H1 (cell line): ENCODE data around the gene TLK2.
"Not testable (repeated sequence)": the region's sequence is repeated elsewhere in the genome, so short reads cannot be mapped to it uniquely, and the experiment has no call there.

Experiments used
- CHD2 ChIP-seq: IDR thresholded peaks from 2 replicates; pipeline ENCODE4 v1.6.1; 2012; ENCODE audit warnings: low read length, improper control_type of control experiment
- EP300 ChIP-seq, 2 experiments: IDR thresholded peaks; 1 replicate in 1 of 2; 2 replicates in 1 of 2; pipeline ENCODE4 v1.6.1; 2011 to 2012; ENCODE audit warnings: low read depth in 2 of 2, low read length in 2 of 2, mild to moderate bottlenecking in 2 of 2, borderline replicate concordance in 1 of 2, inconsistent platforms in 1 of 2, moderate library complexity in 1 of 2
- FOSL1 ChIP-seq: IDR thresholded peaks from 2 replicates; pipeline ENCODE4 v1.6.1; 2011; ENCODE audit warnings: mild to moderate bottlenecking, low read depth, low read length, moderate library complexity; ENCODE audit not compliant: insufficient read depth
- GABPA ChIP-seq: IDR thresholded peaks from 2 replicates; pipeline ENCODE4 v1.6.1; 2011; ENCODE audit warnings: mild to moderate bottlenecking, low read length, moderate library complexity, borderline replicate concordance; ENCODE audit not compliant: insufficient read depth
- RFX5 ChIP-seq: IDR thresholded peaks from 2 replicates; pipeline ENCODE4 v1.6.1; 2011; ENCODE audit warnings: low read depth, low read length, improper control_type of control experiment, borderline replicate concordance
- SP1 ChIP-seq: IDR thresholded peaks from 2 replicates; pipeline ENCODE4 v1.6.1; 2011; ENCODE audit warnings: low read depth, low read length
- TAF1 ChIP-seq: IDR thresholded peaks from 2 replicates; pipeline ENCODE4 v1.6.1; 2011; ENCODE audit warnings: mild to moderate bottlenecking, low read depth, low read length
- TF ChIP-seq, protein P1 (sequence below), 3 experiments: IDR thresholded peaks; 1 replicate in 2 of 3; 2 replicates in 1 of 3; pipeline versions ENCODE4 v1.5.1 to v1.6.1; 2011; ENCODE audit warnings: low read length in 3 of 3, mild to moderate bottlenecking in 3 of 3, inconsistent platforms in 2 of 3, low read depth in 1 of 3, moderate library complexity in 1 of 3; ENCODE audit not compliant: insufficient read depth in 1 of 3; ENCODE audit errors: control extremely low read depth in 1 of 3

DNA sequence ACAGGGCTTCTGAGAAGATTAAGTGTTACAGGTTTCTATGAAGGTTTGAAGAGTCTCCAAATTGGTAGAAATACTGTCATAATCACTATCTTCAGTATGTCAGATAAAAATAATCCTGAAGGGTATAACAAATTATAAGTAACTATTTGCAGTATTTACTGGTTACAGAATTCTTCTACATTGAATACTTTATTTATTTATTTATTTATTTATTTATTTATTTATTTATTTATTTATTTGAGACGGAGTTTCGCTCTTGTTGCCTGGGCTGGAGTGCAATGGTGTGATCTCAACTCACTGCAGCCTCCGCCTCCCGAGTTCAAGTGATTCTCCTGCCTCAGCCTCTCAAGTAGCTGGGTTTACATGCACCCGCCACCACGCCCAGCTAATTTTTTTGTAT, 125.2 kb downstream of the TLK2 start:
- TF ChIP-seq CHD2; FOSL1; SP1; GABPA; EP300 (IDR thresholded peaks at IDR 0.05; ENCODE audit: borderline replicate concordance in 1 of 2, low read depth in 2 of 2, low read length in 2 of 2); RFX5; TAF1: not testable (repeated sequence)
- TF ChIP-seq, protein P1, sequence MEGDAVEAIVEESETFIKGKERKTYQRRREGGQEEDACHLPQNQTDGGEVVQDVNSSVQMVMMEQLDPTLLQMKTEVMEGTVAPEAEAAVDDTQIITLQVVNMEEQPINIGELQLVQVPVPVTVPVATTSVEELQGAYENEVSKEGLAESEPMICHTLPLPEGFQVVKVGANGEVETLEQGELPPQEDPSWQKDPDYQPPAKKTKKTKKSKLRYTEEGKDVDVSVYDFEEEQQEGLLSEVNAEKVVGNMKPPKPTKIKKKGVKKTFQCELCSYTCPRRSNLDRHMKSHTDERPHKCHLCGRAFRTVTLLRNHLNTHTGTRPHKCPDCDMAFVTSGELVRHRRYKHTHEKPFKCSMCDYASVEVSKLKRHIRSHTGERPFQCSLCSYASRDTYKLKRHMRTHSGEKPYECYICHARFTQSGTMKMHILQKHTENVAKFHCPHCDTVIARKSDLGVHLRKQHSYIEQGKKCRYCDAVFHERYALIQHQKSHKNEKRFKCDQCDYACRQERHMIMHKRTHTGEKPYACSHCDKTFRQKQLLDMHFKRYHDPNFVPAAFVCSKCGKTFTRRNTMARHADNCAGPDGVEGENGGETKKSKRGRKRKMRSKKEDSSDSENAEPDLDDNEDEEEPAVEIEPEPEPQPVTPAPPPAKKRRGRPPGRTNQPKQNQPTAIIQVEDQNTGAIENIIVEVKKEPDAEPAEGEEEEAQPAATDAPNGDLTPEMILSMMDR (IDR thresholded peaks at IDR 0.05; ENCODE audit: control extremely low read depth in 1 of 3, insufficient read depth in 1 of 3, low read depth in 1 of 3, low read length in 3 of 3) = not testable (repeated sequence)
